NCI-H446 (cell line): ENCODE measurements around the gene PHF3.

Source experiments
- DNase-seq, 2 experiments: peaks; one replicate each; lab custom pipeline; 2025; lab: John Stamatoyannopoulos, UW

The PHF3 gene

DNA sequence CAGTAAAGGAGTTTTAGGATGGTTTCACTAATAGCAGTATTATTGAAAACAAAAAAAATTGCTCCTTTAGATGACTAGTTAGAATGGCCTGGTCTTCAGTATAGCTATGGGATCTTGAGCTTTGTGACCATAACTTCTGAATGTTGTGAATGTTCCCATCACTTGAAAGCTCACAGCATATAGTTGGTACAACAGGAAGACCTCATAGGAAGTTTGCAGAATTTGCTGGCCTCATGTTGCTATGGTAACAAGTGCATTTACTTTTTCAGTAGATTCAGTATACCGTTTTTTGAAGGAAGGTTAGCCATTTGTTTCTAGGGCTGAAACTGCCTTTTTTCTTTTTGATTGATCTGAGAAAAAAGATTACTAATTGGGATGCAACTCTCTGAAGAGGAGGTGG, 8.3 kb downstream of the PHF3 start:
- no peak for DNase-seq

- peak; percentile 43 to 53 for DNase-seq
Measured at GRCh38 chr6:63644668-63645326, 9.2 kb downstream of the PHF3 start.

- DNase-seq, result no peak
Measured at GRCh38 chr6:63649269-63649668, 13.7 kb downstream of the PHF3 start.

DNA sequence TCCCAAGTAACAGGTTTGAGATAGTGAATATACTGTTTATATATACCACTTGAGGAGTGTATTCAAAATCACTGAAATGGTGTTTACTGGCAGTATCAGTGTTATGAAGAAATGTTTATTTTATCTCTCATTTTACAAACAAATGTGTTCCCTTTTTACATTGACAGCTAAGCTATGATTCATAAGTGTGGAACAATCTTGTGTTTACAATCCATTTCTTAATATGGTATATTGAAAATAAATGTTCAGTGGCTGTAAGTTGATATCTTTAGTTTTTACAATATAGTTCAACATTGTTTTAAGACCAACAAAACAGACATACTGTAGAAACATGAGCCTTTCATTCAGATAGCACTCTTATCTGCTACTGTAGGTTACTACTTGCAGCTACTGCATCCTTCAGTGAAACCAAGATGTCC, 14.3 kb downstream of the PHF3 start:
- no peak for DNase-seq

DNA sequence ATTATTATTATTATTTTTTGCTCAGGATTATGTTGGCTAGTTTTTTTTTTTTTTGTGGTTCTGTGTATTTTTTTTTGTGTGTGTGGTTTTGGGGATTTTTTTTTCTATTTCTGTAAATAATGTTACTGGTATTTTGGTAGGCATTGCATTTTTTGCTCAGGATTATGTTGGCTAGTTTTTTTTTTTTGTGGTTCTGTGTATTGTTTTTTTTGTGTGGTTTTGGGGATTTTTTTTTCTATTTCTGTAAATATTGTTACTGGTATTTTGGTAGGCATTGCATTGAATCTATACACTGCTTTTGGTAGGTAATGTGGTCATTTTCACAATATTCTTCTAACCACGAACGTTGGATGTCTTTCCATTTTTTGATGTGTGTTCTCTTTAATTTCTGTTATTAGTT, 17.4 kb downstream of the PHF3 start:
- DNase-seq, result no peak

DNA sequence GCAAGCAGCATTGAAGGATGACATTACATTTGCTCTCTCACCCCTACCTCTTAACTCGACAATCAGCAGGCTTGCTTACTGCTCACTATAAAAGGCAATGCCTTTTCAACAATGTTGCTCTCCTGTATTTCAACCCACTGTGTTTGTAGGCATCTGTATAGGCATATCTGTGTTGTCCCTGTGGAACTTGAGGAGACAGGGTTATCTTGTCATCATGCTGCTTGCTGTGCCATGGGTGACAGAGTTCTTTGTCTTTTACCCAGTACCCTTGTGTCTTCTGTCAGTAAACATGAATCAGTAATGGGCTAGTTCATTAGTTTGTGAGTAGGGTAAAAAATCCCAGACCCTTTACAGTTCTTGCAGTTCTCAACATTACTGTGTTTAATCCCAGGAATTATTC, 25.2 kb downstream of the PHF3 start:
- DNase-seq, result no peak

- DNase-seq, result no peak
Measured at GRCh38 chr6:63661769-63662168, 26.2 kb downstream of the PHF3 start.

DNA sequence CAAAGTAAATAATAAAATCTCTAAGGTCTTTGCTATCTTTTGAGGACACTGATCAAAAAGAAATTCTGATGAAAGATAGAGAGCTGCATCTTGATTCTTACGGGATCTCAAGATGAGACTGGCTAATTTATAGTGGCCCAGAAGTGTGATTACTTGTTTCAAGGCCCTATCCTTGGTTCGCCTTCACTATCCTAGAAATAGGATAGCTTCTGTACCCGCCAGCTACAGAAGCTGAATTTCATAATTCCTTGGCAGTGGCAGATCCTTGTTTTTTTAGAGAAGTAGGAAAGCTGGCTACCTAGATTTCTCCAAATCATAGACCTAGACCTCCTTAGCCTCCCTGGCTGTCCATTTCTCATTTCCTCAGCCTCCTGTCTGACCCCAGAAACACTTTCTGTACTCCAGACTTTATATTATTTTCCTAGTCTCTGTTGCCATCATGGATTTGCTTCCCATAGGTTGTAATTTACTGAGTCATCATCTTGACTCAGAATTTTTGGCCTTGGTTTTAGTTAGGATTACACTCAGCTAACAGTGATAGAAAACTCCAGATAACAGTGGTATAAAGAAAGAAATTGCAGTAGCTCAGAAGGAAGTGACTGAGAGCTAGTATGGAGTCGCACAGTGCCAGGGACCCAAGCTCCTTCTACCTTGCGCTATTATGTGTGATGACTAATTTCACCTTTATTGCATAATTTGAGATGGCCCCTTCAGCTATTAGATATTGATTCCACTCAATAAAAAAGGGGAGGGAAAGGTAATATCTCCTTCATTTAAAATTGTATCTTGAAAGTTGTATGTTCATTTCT, 27.7 kb downstream of the PHF3 start:
- no peak for DNase-seq

DNA sequence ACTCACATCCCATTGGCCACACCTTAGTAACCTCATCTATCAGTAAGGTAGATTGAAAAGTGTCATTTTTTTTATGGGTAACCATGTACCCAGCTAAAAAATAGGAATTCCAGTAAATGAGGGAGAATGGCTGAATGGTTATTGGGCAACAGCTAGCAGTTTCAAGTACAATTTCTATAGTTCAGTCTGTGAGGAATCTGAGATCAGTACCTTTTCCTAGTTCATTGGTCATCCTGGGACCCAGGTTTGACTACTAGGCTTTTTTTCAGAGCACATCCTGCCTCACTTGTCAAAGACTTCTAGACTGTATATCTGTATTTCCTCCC, 28.3 kb downstream of the PHF3 start:
- no peak for DNase-seq

GRCh38 chr6:63671098-63671754, 35.6 kb downstream of the PHF3 start:
- DNase-seq, result no peak

DNA sequence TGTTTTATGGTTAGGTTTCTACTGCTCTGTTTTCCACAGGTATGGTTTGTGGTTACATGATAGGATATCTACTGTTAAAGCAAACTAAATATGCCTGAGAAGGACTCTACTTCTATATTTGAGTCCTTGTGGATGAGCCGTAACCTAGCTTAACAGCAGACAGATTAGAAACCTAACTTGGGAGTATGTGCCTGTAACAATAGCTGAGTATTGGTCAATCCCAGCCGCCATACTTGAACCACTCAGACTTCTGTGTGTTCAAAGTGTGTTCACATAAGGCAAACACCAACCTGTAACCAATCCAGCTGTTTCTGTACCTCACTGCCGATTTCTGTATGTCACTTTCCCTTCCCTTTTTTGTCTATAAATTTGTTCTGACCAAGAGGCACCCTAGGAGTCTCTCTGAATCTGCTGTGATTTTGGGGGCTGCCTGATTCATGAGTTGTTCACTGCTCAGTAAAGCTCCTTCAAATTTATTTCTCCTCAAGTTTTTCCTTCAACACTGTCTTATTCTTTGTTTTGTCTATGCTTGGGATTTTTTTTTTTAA, 37.1 kb downstream of the PHF3 start:
- no peak for DNase-seq

DNA sequence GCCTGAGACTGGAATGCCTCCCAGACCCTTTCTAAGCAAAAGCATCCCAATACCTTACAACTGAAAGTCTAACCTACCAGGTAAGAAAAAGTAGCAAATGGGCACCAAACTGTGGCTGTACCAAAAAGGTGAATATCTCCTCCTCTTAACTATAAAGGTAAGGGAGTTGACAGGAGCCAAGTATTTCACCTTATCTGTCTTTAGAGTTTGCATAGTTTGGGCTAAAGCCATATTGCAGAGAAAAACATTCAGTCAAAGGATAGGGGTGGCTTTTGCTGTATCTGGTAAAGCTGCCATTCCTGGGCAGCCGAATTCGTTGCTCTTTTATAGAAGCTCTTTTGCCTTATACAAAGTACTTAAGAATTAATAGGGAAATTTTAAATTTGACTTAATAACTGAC, 38.1 kb downstream of the PHF3 start:
- DNase-seq, result no peak

- no peak for DNase-seq
Measured at GRCh38 chr6:63674635-63675034, 39.0 kb downstream of the PHF3 start.

DNA sequence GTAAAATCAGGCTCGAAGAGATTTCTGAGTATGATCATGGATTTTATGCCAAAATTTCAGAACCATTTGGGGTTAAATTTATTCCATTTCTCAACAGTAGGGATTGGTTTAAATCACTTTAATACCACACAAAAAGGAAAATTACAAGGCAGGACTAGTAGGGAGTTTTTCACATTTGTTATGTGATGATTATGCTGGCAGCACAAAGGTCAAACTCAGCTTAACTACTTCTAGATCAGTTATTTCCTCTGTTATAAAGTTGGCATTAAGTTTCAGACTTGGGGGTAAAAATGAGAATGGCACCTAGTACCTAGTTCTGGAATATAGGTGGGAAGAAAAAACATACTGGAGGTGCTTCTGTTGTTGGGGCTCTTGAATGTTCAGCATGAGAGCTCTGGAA, 39.5 kb downstream of the PHF3 start:
- DNase-seq, result no peak

DNA sequence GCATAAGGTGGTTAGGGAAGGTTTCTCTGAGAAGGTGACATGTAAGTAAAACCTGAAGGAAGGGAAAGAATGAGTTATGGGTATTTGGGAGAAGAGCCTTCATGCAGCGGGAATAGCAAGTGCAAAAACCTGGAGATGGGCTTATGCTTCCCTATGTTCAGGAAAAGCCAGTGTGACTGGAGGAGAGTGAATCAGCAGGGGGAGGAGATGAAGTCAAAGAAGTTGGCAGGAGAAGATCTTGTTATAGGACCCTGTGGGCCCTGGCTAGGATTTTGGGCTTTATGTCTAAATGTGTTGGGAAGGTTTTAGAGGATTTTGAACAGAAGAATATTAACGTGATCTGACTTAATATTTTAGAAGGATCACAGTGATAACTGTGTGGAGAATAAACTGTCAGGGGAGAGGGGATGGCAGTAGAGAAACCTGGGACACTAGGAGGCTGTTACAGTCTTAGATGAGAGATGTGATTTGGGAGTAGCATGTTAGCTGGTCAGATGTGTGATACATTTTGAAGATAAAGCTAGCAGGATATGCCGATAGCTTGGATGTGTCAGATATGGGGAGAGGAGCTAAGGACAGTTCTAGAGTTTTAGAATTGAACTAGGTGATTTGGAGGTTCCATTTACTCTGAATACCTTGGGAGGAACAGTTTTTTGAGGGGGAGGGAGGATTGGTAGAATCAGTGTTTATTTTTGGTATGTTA, 41.0 kb downstream of the PHF3 start:
- DNase-seq, result no peak

GRCh38 chr6:63677282-63677681, 41.7 kb downstream of the PHF3 start:
- DNase-seq, result no peak

- DNase-seq, result no peak
Measured at GRCh38 chr6:63683071-63683603, 47.5 kb downstream of the PHF3 start.

GRCh38 chr6:63685446-63686379, 50.1 kb downstream of the PHF3 start:
- DNase-seq, result no peak

DNA sequence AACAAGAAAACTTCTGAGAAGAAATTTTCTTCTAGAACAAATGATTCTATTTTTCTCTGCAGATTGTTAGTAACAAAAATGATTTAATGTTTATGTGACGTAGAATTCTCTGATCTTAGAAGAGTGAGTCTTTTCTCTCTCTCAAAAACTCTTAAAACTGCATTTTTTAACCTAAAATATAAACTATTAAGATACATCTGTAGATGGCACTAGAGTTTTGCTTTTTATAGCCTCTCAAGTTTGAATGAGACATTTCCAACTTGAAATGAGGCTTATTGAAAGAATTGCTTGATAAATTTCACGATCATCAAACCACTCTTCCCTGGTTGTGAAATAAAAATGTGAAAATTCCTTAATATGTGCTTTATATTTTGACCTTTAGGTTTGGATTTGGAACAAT, 53.8 kb downstream of the PHF3 start:
- no peak for DNase-seq

DNA sequence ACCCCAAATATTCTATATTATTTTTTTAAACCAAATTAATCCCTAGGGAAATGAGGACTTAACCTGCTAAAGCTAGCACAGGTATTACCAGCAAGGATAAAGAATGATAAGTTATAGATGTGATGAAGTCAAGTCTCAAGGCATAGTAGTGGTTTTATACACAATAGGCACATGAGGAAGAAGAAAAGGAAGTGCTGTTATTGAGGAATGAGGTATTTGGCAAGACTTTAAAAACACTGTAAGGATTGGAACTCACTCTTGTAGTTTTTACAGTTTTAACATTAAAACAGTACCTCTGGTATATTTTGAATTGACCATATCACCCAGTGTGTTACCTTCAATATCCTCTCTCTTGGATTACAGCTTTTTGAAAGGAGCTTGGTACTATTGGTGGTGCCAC, 54.6 kb downstream of the PHF3 start:
- no peak for DNase-seq

DNA sequence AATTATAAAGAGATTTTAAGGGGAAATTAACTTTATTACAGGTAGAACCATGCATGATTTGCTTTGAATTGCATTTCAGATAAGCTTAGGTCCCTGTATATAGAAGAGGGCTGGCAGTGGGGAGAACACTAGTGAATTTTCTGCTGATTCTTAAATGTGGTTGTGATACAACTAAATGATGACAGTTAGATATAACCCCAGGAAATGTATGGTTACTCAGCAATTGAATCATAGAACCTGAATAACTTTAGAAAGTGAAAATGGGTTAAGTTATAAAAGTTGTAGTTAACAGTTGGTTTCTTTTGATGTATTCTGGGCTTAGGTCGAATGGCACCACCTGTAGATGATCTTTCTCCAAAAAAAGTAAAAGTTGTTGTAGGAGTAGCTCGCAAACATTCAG, 70.1 kb downstream of the PHF3 start:
- no peak for DNase-seq
